Ectodermal cell (in vitro differentiated cells): ENCODE data around the gene ROMO1. TPM values are rescaled to one million over a fixed set of nuclear protein-coding genes. Genes with fewer than 3 reads are reported as not detected.

Experiments used
- H3K27ac ChIP-seq: 2 replicates; pipeline ENCODE4 v1.7.0; 2013; ENCODE audit warnings: mild to moderate bottlenecking, low read depth, low read length; ENCODE audit not compliant: insufficient read depth, poor library complexity, severe bottlenecking
- H3K27me3 ChIP-seq: 2 replicates; pipeline ENCODE4 v1.7.0; 2013; ENCODE audit warnings: mild to moderate bottlenecking, low read length; ENCODE audit not compliant: insufficient read depth, control insufficient read depth, poor library complexity, severe bottlenecking
- H3K36me3 ChIP-seq: one replicate; pipeline ENCODE4 v1.7.0; 2013; ENCODE audit warnings: low read length; ENCODE audit not compliant: control insufficient read depth, insufficient read depth
- H3K4me1 ChIP-seq: one replicate; pipeline ENCODE4 v1.7.0; 2013; ENCODE audit warnings: low read length; ENCODE audit not compliant: control insufficient read depth, insufficient read depth
- H3K4me3 ChIP-seq: 2 replicates; pipeline ENCODE4 v1.7.0; 2013; ENCODE audit warnings: low read depth, low read length, control low read depth; ENCODE audit not compliant: insufficient read depth
- H3K9me3 ChIP-seq: 2 replicates; pipeline ENCODE4 v1.7.0; 2013; ENCODE audit warnings: mild to moderate bottlenecking, low read length, moderate library complexity; ENCODE audit not compliant: control insufficient read depth
- WGBS, 2 experiments: methylation state at CpG; one replicate each; pipeline ENCODE4 v1.1.7; 2013; ENCODE audit warnings: missing lambda C conversion rate in 2 of 2; 5-methylcytosine and 5-hydroxymethylcytosine counted together
- polyA plus RNA-seq, 4 experiments: library from polyadenylated mRNA; stranded (reverse); fragments of 50-300 nt; gene quantifications; one replicate each; pipeline ENCODE4 v1.2.3, GENCODE V29; 2013

Gene ROMO1
- 184 TPM for polyA plus RNA-seq (2013, experiment 1 of 4)
- polyA plus RNA-seq (2013, experiment 2 of 4) = 172 TPM
- 194 TPM for polyA plus RNA-seq (2013, experiment 3 of 4)
- 210 TPM for polyA plus RNA-seq (2013, experiment 4 of 4)

GRCh38 chr20:35699127-35699956 is at the start of gene ROMO1, which contains the start of gene NFS1:
ROMO1 (plus strand) TSS chr20:35699405; CDS start chr20:35699633, 228 bp downstream.
NFS1 (minus strand) TSS chr20:35699352; CDS start chr20:35699288, 64 bp downstream.
- WGBS, 2 experiments = 0 to 1% methylated on average over 81 of the region's 81 CpGs
- peak within 1 kb of the TSS; percentile 82 for H3K27ac ChIP-seq
- H3K4me3 ChIP-seq = peak within 1 kb of the TSS; percentile 98
- H3K9me3 ChIP-seq = no peaks in the 10 kb centered on the region
- H3K27me3 ChIP-seq = no peaks in the 10 kb centered on the region
- peaks cover 13% of the 10 kb centered on the region for H3K36me3 ChIP-seq
- H3K4me1 ChIP-seq = peaks cover 11% of the 10 kb centered on the region

GRCh38 chr20:35650632-35651031 is 48.6 kb upstream of the ROMO1 start:
- H3K36me3 ChIP-seq = peaks cover 16% of the 10 kb centered on the region
- no peaks in the 10 kb centered on the region for H3K27me3 ChIP-seq
- WGBS, 2 experiments = 97% methylated on average over 3 of the region's 3 CpGs; no CpG with 5 or more reads in 1 of the 2 experiments
- no peak overlapping the region for H3K4me3 ChIP-seq
- no peaks in the 10 kb centered on the region for H3K4me1 ChIP-seq
- H3K9me3 ChIP-seq = no peaks in the 10 kb centered on the region
- no peak overlapping the region for H3K27ac ChIP-seq

- Histone ChIP-seq H3K27me3 (no peaks in the 10 kb centered on the region), H3K4me1 (no peaks in the 10 kb centered on the region), H3K27ac (no peak overlapping the region), H3K9me3 (no peaks in the 10 kb centered on the region), H3K36me3 (peaks cover 16% of the 10 kb centered on the region), H3K4me3 (no peak overlapping the region)
Measured at GRCh38 chr20:35651958-35652357, 47.2 kb upstream of the ROMO1 start.

DNA sequence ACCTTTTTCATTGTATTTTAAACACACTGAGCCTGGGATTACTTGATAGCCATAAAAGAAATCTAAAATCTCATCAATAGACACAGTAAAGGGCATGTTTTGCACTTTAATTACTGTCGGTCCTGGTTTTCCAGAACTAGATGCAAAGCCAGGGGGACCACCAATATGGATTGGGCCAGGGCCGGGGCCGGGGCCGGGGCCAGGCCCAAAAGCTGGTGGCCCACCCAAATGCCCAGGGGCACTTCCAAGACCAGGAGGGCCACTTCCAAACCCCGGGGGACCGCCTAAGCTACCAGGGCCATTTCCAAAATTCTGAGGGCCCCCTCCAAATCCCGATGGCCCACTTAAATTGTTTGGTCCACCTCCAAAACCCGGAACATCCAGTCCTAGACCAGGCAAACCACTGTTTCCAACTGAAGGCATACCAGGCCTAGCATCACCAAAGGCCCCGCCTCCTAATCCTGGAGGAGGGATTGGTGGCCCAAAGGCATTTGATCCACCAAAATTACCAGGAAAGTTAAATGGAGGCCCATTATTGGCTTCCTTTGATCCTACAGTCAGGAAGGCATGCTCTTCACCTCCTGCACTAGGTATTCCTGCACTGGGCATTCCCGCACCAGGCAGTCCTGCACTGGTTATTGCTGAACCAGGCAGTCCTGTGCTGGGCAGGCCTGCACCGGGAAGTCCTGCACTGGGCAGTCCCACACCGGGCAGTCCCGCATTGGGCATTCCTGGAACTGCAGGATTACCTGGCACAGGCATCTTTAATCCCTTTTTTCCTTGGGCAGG is 46.4 kb upstream of the ROMO1 start:
- WGBS, 2 experiments = 95 to 96% methylated on average over 13 of the region's 13 CpGs
- Histone ChIP-seq H3K27me3 (no peaks in the 10 kb centered on the region), H3K4me3 (no peak overlapping the region), H3K36me3 (peaks cover 16% of the 10 kb centered on the region), H3K4me1 (no peaks in the 10 kb centered on the region), H3K27ac (no peak overlapping the region), H3K9me3 (no peaks in the 10 kb centered on the region)

GRCh38 chr20:35653430-35653734 is 45.8 kb upstream of the ROMO1 start:
- Histone ChIP-seq H3K27me3 (no peaks in the 10 kb centered on the region), H3K4me1 (no peaks in the 10 kb centered on the region), H3K9me3 (no peaks in the 10 kb centered on the region), H3K27ac (no peak overlapping the region), H3K4me3 (no peak overlapping the region), H3K36me3 (peaks cover 16% of the 10 kb centered on the region)
- WGBS, 2 experiments = 93 to 98% methylated on average over 3 of the region's 3 CpGs

GRCh38 chr20:35653893-35654292 is 45.3 kb upstream of the ROMO1 start:
- Histone ChIP-seq H3K4me3 (no peak overlapping the region), H3K36me3 (peaks cover 16% of the 10 kb centered on the region)

DNA sequence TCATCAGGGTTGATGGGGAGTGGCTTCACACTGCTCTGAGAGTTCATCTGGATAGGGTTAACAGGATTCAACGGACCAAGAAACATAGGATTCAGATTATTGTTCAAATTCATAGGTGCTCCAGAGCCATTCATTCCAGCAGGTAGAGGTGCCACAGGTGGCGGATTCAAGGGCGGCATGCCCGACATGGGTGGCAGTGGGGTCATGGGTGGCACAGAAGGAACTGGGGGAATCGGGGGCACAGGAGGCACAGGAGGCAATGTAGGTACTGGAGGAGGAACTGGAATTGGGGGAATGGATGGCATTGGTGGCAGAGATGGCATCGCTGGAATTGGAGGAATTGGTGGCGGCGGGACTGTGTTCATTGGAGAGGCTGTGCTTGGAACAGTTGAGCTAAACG is 44.8 kb upstream of the ROMO1 start:
- 96 to 97% methylated on average over 9 of the region's 9 CpGs for WGBS, 2 experiments
- peaks cover 16% of the 10 kb centered on the region for H3K36me3 ChIP-seq
- no peaks in the 10 kb centered on the region for H3K9me3 ChIP-seq
- H3K4me3 ChIP-seq = no peak overlapping the region
- H3K4me1 ChIP-seq = no peaks in the 10 kb centered on the region
- no peak overlapping the region for H3K27ac ChIP-seq
- no peaks in the 10 kb centered on the region for H3K27me3 ChIP-seq

More at GRCh38 chr20:35653893-35654292, 45.3 kb upstream of the ROMO1 start:
- H3K27ac ChIP-seq = no peak overlapping the region
- no peaks in the 10 kb centered on the region for H3K9me3 ChIP-seq
- H3K27me3 ChIP-seq = no peaks in the 10 kb centered on the region
- WGBS, 2 experiments = 93 to 99% methylated on average over 4 of the region's 4 CpGs
- H3K4me1 ChIP-seq = no peaks in the 10 kb centered on the region

GRCh38 chr20:35657271-35657670 is 41.9 kb upstream of the ROMO1 start:
- peaks cover 16% of the 10 kb centered on the region for H3K36me3 ChIP-seq

GRCh38 chr20:35660122-35660937 is 38.9 kb upstream of the ROMO1 start:
- Histone ChIP-seq H3K9me3 (no peaks in the 10 kb centered on the region), H3K36me3 (no peaks in the 10 kb centered on the region), H3K27me3 (no peaks in the 10 kb centered on the region), H3K27ac (no peak overlapping the region), H3K4me1 (no peaks in the 10 kb centered on the region), H3K4me3 (no peak overlapping the region)
- 93 to 95% methylated on average over 10 of the region's 10 CpGs for WGBS, 2 experiments

More at GRCh38 chr20:35657271-35657670, 41.9 kb upstream of the ROMO1 start:
- Histone ChIP-seq H3K9me3 (no peaks in the 10 kb centered on the region), H3K4me1 (no peaks in the 10 kb centered on the region), H3K27me3 (no peaks in the 10 kb centered on the region), H3K27ac (no peak overlapping the region), H3K4me3 (no peak overlapping the region)
- WGBS, 2 experiments = 93 to 100% methylated on average over 1 of the region's 1 CpG
